ENCODE results near the gene SYCP2L.

DNA sequence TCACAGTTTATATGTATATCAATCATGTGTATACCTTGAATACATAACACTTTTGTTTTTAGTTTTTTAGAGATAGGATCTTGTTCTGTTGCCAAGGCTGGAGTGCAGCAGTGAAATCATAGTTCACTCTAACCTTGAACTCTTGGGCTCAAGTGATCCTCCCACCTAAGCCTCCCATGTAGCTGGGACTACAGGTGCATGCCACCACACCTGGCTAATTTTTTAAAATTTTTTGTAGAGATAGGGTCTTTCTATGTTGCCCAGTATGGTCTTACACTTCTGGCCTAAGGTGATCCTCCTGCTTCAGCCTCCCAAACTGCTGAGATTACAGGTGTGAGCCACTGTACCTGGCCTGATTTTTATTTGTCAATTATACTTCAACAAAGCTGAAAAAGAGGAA, 69.9 kb downstream of the SYCP2L start:
- TF ChIP-seq CTCF (IDR thresholded peaks at IDR 0.05; ENCODE audit: insufficient read depth, low read length): no peak
- TF ChIP-seq, protein P1, sequence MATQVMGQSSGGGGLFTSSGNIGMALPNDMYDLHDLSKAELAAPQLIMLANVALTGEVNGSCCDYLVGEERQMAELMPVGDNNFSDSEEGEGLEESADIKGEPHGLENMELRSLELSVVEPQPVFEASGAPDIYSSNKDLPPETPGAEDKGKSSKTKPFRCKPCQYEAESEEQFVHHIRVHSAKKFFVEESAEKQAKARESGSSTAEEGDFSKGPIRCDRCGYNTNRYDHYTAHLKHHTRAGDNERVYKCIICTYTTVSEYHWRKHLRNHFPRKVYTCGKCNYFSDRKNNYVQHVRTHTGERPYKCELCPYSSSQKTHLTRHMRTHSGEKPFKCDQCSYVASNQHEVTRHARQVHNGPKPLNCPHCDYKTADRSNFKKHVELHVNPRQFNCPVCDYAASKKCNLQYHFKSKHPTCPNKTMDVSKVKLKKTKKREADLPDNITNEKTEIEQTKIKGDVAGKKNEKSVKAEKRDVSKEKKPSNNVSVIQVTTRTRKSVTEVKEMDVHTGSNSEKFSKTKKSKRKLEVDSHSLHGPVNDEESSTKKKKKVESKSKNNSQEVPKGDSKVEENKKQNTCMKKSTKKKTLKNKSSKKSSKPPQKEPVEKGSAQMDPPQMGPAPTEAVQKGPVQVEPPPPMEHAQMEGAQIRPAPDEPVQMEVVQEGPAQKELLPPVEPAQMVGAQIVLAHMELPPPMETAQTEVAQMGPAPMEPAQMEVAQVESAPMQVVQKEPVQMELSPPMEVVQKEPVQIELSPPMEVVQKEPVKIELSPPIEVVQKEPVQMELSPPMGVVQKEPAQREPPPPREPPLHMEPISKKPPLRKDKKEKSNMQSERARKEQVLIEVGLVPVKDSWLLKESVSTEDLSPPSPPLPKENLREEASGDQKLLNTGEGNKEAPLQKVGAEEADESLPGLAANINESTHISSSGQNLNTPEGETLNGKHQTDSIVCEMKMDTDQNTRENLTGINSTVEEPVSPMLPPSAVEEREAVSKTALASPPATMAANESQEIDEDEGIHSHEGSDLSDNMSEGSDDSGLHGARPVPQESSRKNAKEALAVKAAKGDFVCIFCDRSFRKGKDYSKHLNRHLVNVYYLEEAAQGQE (IDR thresholded peaks at IDR 0.05; ENCODE audit: insufficient replicate concordance, low read depth): no peak
